Activated CD4-positive, alpha-beta T cell treated with anti-CD3 and anti-CD28 coated beads, Interleukin-10, Interleukin-2, amounts not matched to agents 100 ng/mL and 50 ng/mL, durations not matched to agents 16 hours and 8 hours (primary cell): ENCODE data around the gene ARL8B.
"Not testable (repeated sequence)": the region's sequence is repeated elsewhere in the genome, so short reads cannot be mapped to it uniquely, and the experiment has no call there.

ENCODE experiments used
- DNase-seq: peaks from one replicate; pipeline ENCODE4 v3.0.0-alpha.2; 2020

The ARL8B gene

DNA sequence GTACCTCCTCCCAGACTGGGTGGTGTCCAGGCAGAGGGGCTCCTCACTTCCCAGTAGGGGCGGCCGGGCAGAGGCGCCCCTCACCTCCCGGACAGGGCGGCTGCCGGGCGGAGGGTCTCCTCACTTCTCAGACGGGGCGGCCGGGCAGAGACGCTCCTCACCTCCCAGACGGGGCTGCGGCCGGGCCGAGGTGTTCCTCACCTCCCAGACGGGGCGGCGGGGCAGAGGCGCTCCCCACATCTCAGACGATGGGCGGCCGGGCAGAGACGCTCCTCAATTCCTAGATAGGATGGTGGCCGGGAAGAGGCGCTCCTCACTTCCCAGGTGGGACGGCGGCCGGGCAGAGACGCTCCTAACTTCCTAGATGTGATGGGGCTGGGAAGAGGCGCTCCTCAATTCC is 8.4 kb upstream of the ARL8B start:
- not testable (repeated sequence) for DNase-seq

DNA sequence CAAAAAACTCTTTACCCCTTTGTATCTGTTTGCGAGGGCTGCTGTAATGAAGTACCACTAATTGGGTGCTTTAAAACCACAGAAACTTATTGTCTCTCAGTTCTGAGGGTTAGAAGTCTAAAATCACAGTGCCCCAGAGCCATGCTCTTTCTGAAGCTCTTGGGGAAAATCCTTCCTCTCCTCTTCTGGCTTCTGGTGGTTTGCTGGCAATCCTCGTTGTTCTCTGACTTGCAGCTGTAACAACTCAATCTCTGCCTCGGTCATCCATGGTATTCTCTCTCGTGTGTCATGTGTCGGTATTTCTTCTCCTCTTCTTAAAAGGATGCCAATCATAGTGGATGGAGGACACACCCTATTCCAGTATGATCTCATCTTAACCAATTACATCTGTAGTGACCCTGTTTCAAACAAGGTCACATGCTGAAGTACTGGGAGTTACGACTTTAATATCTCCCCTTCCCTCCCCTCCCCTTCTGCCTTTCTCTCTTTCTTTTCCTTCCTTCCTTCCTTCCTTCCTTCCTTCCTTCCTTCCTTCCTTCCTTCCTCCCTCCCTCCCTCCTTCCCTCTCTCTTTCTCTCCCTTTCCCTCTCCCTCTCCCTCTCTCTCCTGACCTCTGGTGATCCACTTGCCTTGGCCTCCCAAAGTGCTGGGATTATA is 6.5 kb upstream of the ARL8B start:
- DNase-seq = no peak

DNA sequence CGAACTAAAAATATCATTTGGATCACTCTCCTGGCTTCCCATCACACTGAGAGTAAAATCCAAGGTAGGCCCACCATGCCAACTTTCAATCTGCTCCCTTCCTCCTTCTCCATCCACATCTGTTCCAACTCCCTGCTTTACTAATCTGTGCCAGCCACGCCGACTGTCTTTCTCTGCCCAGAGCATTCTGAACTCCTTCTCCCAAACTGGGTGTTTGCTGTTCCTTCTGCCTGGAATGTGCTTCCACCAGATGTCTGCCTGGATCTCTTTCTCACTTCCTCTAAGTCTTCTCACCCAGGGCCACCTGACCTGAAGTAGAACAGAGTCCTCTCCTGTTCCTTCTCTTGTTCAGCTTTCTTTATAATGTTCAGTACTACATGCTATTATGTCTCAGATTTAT is 5.6 kb upstream of the ARL8B start:
- no peak for DNase-seq

DNA sequence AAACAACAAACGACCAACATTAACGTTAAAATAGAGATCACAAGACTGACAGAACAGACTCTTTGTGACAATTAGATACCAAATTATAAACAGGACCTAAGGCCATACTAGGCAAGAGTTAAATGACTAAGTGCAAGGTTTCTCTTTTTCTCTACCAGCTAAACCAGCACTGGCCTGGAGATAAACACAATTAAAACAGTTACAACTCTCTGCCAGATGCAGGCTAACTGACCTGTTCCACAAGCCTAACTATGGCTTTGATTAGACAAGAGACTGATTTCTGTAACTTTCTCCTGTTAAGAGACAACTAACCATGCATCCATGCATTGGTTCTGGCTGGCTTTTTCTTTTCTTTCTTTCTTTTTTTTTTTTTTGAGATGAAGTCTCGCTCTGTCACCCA is 1.6 kb upstream of the ARL8B start:
- no peak for DNase-seq

DNA sequence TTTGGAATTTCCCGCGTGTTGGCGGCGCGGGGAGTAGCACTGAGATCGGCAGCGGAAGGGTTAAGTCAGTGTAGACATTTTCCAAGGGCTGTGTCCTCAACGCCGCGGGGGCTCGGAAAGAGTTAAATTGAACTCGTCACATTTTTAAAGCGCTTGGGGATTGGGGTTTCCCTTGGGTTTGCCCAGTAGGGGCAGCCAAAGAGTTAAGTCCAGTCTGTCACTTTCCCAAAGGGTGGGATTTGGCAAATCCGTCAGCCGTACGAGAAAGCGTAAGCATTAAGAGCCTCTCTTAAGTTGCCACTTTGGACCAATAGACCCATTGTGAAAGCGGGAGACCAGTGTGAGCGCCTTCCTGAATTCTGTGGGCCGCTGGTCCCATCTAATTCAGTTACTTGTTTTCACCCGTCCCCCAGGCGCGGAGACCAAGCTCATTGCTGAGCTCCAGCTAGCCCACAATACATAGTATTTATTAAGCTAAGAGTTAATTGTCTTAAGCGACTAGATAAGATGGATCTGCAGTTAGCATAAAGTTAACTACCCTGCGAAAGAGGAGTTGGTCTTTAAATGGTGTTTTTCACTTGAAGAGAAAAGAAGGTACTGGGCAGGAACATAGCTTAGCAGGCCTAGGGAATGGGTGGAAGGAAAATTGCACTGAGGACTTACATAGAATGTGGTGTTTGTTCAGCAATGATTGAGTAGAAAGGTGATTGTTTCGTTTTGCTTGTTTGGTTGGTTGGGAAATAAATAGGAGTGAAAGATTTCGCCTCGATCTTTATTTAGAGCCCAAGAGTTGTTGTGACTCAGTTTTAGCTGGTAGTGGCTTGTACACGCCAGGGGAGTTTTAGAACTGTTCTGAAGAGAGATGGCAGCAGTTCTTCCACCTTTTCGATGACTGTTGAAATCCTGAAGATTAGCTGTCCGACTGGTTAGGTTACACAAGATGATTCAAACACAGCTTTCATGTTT is 932 bp downstream of the ARL8B start:
- peak; percentile 72 for DNase-seq

DNA sequence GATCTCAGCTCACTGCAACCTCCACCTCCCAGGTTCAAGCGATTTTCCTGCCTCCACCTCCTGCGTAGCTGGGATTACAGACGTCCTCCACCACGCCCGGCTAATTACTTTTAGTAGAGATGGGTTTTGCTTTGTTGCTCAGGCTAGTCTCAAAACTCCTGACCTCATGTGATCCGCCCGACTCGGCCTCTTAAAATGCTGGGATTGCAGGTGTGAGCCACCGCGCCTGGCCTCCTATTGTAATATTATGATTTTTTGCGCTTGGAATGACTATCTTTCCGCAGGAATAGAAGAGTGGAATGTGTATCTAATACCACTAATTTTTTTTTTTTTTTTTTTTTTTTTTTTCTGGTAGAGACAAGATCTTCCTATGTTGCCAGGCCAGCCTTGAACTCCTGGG is 1.8 kb downstream of the ARL8B start:
- DNase-seq = no peak

DNA sequence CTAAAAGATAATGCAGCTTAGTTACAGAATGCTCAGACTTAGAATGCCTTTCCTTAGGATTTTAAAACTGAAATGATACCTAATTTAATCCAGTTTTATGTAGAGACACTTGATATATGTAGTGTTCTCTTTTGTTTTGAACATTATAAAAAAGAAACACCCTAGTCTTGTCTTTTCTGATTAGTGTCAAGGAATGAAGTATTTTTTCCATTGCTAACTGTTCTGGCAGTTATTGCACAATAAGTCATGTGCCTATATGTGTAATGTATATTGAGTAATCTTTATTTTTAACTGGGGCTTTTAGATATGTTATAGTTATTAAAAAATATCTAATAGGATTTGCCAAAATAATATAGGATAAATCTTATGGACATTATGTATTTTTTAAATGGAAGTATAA is 4.5 kb downstream of the ARL8B start:
- peak; percentile 23 for DNase-seq

DNA sequence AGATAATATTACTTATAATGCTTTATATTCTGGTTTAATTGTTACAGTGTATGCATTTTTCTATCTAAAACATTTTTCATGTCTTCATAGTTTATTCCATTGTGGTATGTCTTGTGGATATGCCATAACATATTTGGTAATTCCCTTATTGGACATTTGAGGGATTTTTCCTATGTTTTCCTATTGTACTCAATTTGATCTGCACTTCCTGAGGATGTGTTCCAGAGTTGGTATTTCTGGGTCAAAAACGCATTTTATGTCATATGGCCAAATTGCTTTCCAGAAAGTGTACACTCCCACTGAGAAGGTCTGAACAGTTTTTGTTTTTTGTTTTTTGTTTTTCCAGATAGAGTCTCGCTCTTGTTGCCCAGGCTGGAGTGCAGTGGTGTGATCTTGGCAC is 6.8 kb downstream of the ARL8B start:
- DNase-seq = no peak

DNA sequence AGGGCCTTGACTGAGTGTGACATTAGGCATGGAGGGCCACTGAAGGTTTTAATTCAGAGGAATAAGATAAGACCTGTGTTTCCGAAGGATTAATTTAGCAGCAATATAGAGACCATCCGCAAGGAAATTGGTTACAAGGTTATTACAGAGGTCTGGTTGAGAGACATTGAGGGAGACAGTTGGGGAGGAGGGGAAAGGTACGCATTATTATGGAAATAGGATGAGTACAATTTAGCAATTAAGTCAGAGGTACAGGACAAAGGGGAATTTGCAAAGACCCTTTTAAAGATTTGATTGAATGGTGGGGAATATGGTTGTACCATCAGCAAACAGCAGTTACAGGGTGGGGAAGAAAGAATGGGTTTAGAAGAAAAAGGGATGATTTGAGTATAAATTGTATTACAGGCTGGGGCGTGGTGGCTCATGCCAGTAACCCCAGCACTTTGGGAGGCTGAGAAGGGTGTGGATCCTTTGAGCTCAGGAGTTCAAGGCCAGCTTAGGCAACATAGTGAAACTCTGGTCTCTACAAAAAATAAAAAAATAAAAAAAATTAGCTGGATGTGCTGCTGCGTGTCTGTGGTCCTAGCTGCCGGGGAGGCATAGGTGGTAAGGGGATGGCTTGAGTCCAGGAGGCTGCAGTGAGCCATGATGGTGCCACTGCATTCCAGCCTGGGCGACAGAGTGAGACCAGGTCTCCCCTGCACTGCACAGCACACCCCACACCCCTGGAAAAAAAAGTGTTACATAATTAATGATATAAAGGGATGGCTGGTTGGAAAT is 11.3 kb downstream of the ARL8B start:
- no peak for DNase-seq

DNA sequence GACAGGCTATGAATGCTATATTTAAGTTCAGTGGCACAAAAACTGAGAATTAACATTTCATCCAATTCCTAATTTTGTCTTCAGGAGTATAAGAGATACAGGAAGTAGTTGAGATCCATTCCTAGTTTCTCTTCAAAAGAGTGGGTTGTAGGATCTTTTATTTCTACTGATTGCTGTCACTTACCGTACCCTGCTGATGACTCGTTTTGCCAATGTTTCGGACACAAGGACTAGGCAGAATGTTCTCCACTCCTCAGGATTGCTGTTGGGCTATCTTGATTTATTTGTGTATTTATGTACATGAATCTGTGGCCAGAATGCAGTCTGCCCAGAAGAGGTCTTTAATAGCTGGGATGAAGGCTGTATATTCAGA is 11.9 kb downstream of the ARL8B start:
- no peak for DNase-seq

DNA sequence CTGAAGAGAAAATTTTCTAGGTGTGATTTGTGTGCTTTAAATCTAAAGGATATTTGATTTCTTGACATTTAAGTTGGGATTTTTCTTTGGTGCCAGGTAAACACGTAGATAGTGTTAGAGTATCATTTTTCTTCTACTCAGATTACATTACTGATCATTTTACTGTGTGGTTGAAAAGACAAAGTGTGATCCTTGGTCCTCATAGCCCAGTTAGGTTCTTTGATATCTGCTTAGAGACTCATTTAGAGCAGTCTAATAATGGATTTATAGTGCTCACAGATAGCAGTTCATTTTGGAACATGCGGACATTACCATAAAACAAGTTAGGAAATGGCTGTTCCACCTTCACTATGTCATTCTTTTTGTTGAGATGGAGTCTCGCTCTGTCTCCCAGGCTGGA is 12.4 kb downstream of the ARL8B start:
- no peak for DNase-seq

DNA sequence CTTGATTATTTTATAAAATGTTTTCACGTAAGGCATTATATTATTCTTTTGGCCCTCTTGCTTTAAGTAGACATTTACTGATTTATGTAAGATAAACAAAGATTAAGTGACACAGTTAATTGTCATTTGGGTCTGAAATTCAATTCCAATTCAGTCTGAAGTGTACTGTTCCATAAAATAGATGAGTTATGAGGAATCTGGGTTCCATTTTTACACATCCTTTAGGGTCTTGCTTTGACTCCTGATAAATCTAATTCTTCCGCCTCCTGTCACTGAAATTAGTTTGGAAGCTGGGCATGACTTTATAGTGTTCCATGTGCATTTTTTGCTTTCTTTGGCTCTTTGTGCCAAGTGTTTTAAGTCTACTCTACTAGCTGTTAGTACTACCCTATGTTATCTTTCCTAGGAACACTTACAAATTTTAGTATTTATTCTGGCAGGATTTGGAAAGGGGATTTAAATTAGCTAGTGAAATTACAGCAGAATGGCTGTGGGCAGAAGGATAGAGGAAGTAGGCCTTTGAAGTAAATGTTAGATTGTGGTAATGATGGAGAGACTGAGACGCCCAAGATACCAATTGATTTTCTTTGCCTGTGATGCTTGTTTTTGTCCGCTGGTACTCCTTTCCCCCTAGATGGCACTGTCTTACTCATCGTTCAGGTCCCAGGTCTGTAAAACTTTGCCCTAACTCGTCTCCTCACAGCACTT is 14.3 kb downstream of the ARL8B start:
- peak; percentile 70 for DNase-seq

DNA sequence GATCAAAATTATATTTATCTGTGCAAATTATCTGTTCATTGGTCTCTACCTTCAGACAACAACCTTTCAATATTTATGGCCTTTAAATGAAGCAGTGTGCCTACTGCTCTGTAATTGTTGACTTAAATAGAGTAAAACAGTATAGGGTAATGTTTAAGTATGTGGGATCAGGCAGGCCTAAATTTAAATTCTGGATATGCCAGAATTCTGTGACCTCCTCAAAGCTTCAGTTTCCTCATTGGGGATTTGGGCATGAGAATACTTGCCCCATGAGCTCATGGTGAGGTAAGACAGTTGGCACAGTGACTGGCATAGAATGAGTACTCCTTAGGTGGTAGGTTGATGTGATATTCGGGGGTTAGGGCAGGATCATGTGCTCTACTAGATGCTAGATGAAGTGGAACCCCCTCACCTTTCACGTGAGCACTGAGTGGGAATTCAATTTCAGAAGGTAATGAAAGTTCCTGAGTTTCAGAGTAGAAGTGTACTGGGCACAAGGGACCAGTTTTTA is 14.9 kb downstream of the ARL8B start:
- DNase-seq = no peak

DNA sequence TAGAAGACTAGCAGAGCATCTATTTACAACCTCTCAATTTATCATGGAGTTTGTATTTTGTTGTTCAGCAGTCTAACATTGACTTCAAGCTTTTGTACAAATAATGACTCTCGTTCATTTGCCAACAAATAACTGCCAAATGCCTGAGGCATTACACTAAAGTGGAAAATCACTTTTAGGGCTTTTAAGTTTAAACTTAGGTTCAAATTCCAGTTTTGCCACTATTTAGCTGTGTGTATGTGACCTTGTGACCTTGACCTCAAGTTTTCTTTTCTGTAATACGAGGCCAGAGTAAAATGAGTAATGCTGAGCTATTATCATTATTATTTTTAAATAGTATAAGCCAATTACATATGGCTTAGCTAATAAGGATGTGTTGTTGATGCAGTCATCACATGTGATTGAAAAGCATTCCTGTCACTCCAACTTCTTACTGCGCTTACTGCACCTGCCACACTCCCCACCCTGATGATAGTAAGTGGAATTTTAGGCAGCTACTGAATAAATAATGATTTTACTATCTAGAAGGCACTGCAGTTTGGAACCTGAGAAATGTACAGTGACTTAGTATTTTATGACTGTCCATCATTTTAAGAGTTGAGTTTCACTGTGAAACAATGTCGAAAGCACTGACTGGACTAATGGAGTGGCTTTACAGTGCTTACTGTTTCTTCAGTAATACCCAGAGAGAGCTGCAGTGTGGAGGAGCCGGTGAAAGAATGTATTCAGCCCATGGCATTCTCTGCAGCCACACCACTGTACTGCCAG is 16.3 kb downstream of the ARL8B start:
- DNase-seq = no peak

DNA sequence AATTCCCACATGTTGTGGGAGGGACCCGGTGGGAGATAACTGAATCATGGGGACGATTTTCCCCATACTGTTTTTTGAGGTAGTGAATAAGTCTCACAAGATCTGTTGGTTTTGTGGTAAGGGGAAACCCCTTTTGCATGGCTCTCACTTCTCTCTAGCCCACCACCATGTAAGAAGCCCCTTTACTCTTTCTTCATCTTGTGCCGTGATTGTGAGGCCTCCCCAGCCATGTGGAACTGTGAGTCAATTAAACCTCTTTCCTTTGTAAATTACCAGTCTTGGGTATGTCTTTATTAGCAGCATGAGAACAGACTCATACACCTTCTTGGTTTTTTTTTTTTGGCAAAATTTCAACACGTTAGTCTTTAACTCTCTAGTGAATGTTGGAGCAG is 18.1 kb downstream of the ARL8B start:
- no peak for DNase-seq

DNA sequence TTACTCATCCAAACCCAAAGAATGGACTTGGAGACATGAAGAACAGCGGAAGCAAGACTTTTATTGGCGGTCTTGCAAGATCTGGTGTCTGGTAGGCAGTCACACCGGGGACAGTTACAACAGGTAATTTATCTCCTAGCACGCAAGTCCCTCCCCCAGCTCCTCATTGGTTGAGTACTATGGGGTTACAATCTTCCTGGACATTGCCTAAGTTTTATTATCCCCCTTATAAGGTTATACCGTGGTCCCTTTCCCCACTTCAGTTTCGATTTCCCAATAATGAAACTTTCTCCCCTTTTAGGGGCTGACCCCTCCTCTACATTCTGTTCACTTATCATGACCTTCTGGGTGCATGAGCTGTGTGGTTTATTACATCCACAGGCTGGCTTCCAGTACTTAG is 18.7 kb downstream of the ARL8B start:
- DNase-seq = no peak

DNA sequence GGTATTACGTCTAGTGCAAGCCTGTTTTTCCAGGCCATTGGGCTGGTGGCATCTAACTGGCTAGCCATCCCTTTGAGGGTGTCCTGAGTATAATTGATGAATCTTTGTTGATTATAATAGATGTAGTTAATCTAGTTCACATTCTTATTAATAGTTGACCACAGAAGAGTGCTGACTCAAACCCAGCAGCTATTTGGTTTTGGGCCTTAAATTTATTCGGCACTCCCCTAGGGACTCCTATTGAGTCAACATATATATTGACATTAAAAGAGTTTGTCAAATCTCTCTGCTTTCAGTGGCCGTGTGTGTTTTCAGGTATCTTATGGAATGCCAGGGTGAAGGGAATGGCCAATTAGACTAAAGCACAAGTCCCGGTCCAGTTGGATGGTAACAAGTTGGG is 19.7 kb downstream of the ARL8B start:
- DNase-seq = no peak

DNA sequence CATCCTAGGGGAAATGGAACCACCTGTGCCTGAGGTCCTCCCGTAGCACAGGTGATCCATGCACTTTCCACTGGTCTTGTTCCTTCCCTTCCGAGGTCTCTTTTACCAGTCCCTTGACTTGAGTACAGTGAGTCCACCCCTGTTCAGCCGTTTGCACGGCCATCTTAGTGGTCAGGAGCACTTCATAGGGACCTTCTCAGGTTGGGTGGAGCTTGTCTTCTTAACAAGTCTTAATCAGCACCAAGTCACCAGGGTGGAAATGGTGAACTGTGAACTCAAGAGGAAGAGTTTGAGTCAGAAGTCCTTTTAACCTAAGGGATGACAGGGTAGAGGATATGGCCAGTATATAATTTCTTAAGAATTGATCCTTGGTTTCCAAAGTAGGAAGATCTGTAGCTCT is 21.4 kb downstream of the ARL8B start:
- DNase-seq = no peak

DNA sequence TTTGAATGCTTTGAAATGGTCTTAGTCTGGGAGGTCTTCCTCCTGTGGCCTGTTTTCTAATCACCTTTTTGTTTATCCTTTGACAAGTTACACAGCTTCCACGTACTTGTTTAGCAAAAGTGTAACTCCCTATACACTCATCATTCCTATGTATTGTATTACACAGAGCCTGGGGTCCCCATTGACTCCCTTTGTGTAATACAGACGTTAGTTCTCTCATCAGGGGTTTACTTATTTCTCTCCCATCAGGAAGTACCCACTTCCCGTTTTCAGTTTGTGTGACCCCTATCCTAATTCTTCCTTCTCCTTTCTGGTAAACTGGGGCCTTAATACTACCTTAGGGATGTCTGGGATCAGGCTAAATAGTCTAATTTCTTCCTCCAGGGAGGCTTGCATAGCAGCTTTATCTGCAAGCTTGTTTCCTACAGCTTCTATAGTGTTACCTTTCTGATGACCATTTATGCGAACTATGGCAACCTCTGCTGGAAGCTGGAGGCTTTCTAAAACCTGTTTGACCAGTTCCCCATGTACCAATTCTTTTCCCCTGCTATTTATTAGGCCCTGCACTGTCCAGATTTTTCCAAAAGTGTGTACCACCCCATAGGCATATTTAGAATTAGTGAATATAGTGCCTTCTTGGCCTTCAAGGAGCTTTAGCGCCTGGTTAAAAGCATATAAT is 22.4 kb downstream of the ARL8B start:
- DNase-seq = no peak

DNA sequence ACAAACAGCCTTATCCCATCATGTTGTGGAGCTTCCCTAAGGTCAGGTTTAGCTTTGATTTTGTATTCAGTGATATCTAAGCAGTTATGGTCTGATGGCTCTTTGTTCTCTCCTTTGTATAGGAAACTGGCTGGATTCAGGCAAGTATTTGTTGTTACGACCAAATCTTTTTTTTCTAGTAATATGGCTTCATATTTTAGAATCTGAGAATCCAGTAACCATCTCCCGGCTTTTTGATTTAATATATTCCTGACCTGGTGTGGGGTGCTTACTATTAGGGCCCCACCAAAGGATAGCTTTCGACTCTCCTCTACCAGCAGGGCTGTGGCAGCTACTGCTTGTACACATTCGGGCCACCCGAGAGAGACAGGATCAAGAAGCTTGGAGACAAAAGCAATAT is 23.0 kb downstream of the ARL8B start:
- DNase-seq = no peak

DNA sequence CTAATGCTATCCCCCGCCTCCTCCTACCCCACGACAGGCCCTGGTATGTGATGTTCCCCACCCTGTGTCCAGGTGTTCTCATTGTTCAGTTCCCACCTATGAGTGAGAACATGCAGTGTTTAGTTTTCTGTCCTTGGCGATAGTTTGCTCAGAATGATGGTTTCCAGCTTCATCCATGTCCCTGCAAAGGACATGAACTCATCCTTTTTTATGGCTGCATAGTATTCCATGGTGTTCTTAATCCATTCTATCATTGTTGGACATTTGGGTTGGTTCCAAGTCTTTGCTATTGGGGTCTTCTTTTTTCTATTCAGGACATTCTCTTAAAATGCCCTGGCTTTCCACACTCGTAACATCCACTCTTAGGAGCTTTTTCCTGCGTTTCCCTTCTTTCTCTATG is 25.1 kb downstream of the ARL8B start:
- DNase-seq = not testable (repeated sequence)
